NCI-H1105 (cell line): ENCODE measurements around the gene FEM1C.

Source experiments
- DNase-seq: peaks from one replicate; lab custom pipeline; 2025; lab: John Stamatoyannopoulos, UW

Gene FEM1C

DNA sequence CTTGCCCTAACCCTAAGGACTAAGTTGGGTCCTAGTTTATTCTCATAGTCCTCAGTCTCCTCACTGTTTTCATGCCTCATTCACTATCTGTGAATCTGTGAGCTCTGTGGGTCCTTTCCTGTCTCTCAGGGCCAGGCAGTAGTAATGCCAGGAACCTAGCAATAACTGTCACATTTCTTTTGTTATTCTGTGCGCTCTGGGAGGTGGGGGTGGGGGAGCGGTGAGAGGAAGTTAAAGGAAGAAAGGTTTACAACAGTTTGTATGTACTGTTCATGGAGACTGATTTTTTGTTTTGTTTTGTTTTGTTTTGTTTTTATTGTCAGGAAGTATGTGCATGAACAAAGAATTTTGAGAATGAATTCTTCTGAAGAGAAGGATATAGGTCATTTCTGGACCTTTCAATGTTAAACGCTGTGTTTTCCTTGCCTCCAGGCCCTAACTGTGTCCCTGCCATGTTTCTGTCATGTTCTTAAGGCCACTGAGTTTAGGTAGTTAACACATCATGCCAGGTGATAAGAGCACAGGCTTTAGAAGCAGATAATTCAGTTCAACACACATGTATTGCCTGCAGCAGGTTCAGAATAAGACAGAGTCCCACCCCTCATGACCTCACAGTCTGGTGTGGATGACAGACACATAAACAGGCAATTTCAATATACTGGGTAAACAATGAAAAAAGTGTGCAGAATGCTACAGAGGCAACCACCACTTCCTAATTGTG is 13.3 kb upstream of the FEM1C start:
- DNase-seq, result no peak

DNA sequence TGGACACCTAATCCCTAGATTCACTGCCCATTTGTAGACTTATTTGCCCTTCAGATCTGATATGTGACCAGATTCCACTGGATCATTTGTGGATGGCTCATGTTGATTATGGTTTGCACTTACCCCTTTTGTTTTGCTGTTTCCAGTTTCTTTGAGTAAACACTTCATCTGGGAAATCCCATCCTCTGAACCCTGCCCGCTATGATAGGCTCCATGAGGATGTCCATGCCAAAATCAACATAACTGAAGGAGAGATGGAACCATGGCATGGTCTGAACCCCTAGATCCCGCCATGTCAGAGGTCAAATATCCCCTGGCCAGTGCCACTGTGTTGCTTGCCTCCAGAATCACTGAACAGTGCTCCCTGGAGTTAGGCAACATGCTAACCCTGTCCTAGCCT is 11.7 kb upstream of the FEM1C start:
- DNase-seq, result no peak

GRCh38 chr5:115555084-115555633 is 10.6 kb upstream of the FEM1C start:
- DNase-seq, result no peak

DNA sequence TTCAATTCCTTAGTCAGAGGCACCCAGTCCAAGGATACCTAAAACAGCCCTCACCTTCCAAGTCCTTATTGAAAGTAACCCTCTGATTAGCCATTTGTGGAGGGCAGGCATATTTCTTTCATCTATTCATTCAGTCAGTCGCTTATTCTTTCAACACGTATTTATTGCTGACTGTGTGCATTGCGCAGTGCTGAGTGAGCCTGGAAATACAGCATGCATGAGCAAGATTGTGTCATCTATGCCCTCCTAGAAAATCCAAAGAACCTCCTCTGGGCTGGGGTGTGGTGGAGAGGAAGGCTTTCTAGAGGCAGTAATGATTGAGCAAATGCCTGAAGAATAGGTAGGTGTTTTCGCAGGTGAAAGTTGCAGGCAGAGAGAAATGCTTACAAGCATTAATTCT is 8.5 kb upstream of the FEM1C start:
- DNase-seq, result no peak

GRCh38 chr5:115551415-115551814 is 6.8 kb upstream of the FEM1C start:
- no peak for DNase-seq

DNA sequence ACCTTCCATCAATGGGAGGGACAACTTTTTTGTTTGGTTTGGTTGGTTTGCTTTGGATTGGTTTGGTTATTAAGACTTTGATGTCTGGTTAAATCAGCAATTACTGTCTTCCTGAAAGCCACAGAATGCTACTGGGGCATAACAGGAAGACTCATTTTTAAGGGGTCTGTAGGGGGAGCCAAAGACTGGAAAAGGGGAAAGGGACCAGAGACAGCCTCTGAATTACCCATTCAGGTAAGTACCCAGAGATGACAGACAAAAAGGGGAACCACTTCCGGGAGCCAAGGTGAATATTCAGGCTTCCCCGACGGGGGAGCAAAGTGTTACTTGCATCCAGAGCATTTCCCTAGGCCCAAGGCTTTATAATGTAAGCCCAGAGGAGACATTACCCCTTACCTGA is 4.6 kb upstream of the FEM1C start:
- no peak for DNase-seq

DNA sequence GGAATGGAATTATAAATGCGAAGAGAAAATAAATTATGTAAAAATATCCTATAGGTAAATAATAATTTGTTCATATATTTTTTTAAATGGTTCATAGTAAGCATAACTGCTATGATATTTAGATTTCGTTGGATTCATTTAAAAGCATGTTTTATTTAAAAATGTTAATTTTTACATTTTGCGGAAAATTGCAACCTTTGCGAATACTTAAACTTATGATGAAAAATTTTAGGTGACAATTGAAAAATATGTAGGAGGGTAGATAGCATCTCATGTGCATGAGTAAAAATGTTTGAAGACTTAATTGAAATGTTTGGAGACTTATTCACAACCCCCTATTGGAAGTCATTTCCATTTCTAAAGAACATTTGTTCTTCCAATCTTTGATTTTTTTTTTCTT is 4.1 kb upstream of the FEM1C start:
- DNase-seq, result no peak

- no peak for DNase-seq
Observed at GRCh38 chr5:115545351-115545882, 842 bp upstream of the FEM1C start.

DNA sequence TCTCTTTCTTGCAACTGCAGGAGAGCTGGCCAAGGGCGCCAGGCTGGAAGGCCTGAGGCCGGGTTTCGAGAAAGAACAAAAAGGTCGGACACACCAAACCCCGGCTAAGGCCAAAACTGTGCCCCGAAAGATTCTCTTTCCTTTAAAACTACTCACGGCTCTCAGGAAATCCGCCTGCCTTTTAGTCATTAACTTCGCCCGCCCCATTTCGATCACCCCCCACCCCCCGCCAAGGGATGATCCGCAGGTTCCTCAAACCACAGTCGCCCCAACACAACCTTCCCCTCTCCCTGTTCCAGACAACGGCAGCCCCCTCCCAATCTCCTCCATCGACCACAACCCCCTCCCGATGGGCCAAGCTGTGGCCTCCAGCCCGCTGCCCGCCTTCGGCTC is 536 bp downstream of the FEM1C start:
- no peak for DNase-seq

DNA sequence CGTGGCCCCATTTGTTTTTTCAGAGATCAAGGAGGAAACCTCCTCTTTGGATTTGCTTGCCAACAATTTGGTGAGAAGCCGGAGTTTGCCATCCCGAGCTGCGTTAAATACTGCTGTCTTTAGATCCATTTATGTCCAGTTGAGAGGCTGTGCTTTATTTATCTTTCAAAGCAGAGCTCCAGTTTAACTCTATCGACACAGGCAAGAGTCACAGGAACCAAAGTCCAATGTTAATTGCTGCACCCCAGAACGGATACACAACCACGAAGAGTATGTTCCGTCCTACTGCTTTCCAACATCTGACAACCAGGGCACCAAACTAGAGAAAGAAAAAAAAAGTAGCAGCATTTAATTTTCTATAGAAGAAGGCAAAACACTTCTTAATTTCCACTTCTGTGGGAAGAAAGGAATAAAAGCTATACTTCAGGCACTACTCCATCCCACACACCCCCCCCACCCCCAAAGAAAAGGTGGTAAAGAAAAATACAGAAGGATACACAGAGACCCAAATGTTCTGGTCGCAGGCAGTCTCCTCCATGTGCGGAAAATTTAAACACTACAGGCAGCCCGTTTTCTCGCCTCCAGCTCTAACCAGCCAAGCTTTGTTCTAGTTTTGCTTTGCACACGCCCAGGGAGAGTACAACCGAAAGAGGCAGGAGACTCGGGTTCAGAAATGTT is 1.1 kb downstream of the FEM1C start:
- peak; percentile 3 for DNase-seq

- DNase-seq, result no peak
Observed at GRCh38 chr5:115542651-115543364, 1.8 kb downstream of the FEM1C start.

DNA sequence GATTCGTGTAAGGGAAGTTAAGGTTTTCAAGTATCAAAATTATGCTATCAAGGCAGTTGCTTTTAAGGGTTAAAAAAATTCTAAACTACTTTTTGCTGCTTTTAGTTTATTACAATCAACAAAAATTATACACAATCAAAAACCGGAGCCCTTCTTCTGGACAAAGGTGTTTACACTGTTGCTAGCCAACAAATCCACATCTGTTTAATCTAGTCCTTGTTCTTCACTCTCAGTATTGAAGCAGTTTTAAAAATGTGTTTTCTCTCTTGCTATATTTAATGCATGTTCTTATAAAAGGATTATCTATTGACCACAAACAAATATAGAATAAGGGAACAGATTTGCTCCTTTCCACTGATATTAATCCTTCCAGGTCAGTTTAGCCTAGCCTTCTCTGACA is 2.5 kb downstream of the FEM1C start:
- DNase-seq, result no peak

DNA sequence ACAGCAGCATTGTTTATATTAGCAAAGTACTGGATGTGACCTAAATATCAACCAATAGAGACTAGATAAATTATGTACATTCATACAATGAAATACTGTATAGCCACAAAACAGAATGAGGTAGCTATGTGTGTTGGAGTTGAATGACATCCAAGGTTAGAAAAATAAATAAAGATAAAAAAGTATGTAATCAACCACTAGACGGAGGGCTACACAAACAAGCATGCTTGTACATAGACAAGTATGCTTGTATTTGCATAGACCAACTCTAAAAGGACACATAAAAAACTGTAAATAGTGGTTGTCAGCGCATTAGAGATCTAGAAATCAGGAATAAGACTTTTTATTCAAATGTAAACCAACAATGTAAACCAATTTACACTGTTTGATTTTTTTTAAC is 3.0 kb downstream of the FEM1C start:
- DNase-seq, result no peak

GRCh38 chr5:115535479-115536035 is 9.0 kb downstream of the FEM1C start:
- no peak for DNase-seq

GRCh38 chr5:115532517-115532916 is 12.1 kb downstream of the FEM1C start:
- no peak for DNase-seq

GRCh38 chr5:115531787-115532367 is 12.7 kb downstream of the FEM1C start:
- no peak for DNase-seq

DNA sequence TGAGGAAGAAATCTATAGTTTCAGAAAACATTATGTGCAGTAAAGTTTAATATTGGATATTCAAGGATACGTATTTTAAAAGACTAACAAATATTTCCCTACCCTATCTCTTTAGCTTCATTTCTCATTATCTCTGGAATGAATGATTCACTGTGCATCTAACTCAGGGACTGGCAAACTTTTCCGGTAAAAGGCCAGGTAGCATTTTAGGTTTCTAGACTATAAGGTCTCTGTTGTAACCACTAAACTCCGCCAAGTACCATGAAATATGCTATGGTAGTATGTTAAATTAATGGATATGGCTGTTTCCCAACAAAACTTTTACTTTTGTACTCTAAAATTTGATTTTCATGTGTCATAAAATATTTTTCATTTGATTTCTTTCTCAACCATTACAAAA is 13.2 kb downstream of the FEM1C start:
- no peak for DNase-seq

GRCh38 chr5:115530426-115530825 is 14.1 kb downstream of the FEM1C start:
- no peak for DNase-seq

DNA sequence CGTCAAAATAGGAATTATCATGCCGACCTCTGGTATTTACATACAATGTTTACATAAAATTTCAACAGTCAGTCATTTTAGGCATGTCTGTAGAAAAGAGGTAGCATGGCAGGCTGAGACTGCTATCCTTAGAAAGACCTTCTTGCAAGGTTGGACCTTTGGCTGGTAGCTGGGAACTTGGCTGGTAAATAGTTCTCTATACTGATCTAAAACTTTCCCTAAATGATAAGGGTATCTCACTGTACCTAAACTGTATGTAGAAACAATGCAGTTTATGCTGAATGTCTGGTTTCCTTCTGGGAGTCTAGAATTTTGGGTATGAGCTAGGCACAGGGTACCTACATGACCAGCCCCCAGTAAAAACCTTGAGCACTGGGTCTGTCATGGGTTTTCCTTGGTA is 18.0 kb downstream of the FEM1C start:
- DNase-seq, result no peak

- DNase-seq, result no peak
Observed at GRCh38 chr5:115524199-115524847, 20.3 kb downstream of the FEM1C start.

DNA sequence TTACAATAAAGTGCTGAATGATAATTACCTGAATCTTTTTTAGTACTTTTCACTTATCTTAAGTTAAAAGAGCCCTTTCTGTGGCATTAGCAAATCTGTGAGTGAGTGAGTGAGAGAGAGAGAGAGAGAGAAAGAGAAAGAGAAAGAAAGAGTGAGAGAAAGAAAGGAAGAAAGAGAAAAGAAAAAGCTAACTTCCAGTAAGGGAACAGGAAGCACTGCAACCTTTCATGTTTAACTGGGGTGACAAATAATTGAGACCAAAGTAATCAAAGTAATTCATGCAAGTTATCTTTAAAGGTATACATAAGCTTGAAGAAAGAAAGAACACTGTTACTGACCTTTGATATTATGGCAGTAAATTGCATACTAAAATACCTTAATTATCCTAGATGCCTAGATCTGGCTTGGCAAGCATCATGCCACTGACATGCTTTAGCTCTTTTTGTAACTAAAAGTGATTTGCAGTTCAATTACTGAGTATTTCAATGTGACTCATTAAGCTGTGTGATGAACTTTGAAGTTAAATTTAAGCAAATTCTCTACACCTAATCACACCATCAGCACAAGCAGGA is 21.7 kb downstream of the FEM1C start:
- DNase-seq, result no peak
